ENCODE measurements around the gene ATP5F1D.

DNA sequence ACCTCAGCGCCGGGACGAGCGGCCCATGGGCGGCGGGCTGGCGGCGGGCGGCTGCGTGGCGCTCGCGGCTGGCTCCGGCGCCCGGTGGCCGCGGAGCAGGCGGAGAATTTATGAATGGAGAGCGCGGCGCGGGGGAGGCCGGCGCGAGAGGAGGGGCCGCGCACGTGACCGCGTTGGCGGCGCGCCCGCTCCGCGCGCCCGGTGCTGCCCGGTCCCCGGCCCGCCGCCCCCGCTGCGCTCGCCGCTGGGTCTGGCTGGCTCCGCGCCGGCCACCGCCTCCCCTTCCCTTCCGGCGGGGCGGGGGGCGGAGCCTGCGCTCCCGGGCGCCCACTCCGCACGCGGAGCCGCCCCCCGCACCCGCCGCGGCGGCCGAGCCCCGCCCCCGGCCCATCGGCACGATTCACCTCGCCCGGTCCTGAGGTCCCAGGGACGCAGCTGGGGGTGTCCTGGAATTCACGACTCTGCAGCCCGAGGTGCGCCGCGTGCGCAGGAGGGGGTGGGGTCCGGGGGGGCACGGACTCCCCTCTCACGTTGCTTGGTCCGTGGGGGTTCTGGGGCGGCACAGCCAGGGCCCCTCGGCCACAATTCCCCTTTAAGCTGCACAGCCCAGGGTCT lies 3.7 kb upstream of the ATP5F1D start, which contains the start of gene CBARP:
- TF ChIP-seq, protein P1, sequence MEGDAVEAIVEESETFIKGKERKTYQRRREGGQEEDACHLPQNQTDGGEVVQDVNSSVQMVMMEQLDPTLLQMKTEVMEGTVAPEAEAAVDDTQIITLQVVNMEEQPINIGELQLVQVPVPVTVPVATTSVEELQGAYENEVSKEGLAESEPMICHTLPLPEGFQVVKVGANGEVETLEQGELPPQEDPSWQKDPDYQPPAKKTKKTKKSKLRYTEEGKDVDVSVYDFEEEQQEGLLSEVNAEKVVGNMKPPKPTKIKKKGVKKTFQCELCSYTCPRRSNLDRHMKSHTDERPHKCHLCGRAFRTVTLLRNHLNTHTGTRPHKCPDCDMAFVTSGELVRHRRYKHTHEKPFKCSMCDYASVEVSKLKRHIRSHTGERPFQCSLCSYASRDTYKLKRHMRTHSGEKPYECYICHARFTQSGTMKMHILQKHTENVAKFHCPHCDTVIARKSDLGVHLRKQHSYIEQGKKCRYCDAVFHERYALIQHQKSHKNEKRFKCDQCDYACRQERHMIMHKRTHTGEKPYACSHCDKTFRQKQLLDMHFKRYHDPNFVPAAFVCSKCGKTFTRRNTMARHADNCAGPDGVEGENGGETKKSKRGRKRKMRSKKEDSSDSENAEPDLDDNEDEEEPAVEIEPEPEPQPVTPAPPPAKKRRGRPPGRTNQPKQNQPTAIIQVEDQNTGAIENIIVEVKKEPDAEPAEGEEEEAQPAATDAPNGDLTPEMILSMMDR (IDR thresholded peaks at IDR 0.05), result no peak
- TF ChIP-seq POLR2A (IDR thresholded peaks at IDR 0.05), result no peak

Measured in body of pancreas (tissue), 4 donors.